ENCODE measurements around the gene NFU1.

DNA sequence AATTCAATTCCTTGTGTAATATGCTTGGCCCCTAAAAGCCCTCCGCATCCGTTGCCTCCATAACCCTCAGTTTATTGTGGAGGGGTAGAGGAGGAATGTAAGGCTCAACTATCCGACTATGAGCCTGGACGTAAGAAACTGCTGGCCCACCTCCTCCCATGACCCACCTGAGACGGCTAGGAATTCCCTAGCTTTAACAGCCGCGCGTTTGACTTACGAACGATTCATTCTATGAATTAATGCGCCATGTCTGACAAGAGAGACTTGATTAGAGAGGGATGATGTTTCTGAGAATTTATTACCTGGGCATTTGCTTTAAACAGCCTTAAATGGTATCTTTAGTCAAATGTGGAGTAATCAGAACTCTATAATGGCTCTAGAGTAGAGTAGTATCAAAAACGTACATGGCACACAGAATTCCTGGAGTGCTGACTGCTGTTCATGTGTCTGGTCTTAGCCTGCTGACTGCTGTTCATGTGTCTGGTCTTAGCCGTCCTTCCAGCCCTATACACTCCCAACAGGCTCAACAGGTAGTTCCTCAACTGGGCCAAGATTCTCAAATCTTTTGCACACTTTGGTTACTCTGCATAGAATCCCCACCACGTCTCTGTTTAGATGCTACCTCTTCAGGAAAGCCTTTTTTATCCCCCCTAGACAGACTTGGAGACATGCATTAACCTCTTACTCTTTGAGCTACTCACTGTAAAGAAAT lies 49.3 kb downstream of the NFU1 start:
- TF ChIP-seq, protein P1, sequence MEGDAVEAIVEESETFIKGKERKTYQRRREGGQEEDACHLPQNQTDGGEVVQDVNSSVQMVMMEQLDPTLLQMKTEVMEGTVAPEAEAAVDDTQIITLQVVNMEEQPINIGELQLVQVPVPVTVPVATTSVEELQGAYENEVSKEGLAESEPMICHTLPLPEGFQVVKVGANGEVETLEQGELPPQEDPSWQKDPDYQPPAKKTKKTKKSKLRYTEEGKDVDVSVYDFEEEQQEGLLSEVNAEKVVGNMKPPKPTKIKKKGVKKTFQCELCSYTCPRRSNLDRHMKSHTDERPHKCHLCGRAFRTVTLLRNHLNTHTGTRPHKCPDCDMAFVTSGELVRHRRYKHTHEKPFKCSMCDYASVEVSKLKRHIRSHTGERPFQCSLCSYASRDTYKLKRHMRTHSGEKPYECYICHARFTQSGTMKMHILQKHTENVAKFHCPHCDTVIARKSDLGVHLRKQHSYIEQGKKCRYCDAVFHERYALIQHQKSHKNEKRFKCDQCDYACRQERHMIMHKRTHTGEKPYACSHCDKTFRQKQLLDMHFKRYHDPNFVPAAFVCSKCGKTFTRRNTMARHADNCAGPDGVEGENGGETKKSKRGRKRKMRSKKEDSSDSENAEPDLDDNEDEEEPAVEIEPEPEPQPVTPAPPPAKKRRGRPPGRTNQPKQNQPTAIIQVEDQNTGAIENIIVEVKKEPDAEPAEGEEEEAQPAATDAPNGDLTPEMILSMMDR (IDR thresholded peaks at IDR 0.05) = no peak
- TF ChIP-seq POLR2AphosphoS5 (IDR thresholded peaks at IDR 0.05) (no peak), POLR2A (IDR thresholded peaks at IDR 0.05) (no peak), EP300 (IDR thresholded peaks at IDR 0.05) (no peak)
